ENCODE data around the gene CNN1.

The CNN1 gene

DNA sequence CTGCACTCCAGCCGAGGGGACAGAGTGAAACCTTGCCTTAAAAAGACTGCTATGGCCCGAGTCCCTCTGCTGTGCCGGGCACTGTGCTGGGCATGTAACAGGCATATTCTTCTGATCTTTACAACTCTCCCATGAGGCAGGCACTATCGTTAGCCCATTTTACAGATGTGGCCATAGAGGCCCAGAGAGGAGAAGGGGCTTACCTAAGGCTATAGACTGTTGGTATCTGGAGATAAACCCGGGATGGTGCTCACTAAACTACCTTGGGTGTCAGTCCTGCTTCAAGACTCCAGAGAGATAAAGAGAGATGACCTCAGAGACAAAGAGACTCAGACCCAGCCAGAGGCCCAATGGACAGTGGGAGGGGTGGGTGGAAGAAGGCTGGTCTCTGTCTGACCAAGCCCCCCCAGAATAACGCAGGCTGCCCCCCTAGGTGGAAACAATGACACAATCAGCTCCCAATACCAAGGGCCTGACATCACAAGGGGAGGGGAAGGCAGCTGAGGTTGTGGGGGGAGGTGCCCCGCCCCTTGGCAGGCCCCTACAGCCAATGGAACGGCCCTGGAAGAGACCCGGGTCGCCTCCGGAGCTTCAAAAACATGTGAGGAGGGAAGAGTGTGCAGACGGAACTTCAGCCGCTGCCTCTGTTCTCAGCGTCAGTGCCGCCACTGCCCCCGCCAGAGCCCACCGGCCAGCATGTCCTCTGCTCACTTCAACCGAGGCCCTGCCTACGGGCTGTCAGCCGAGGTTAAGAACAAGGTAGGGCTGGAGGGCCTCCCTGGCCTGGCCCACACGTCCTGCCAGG lies at the start of gene CNN1:
Gene CNN1, plus strand, starts transcription at position 620 of the 805 bp plus-strand sequence. Its CDS starts 77 bp downstream, at position 697.
- DNase-seq (ENCODE audit: low read depth, low spot score) = peak; percentile 97

DNA sequence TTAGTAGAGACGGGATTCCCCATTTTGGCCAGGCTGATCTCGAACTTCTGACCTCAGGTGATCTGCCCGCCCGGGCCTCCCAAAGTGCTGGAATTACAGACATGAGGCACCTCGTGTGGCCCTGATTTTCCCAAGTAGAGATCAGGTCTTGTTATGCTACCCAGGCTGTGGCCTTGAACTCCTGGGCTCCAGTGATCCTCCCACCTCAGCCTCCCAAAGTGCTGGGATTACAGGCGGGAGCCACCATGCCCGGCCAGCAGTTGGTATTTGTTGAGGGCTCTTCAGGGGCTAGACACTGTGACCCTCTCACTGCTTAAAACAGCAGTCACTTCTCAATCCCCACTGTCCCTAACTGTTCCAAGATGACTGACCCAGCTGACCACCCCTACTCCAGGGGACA lies 49.3 kb upstream of the CNN1 start:
- no peak for DNase-seq (ENCODE audit: low read depth, low spot score)

DNA sequence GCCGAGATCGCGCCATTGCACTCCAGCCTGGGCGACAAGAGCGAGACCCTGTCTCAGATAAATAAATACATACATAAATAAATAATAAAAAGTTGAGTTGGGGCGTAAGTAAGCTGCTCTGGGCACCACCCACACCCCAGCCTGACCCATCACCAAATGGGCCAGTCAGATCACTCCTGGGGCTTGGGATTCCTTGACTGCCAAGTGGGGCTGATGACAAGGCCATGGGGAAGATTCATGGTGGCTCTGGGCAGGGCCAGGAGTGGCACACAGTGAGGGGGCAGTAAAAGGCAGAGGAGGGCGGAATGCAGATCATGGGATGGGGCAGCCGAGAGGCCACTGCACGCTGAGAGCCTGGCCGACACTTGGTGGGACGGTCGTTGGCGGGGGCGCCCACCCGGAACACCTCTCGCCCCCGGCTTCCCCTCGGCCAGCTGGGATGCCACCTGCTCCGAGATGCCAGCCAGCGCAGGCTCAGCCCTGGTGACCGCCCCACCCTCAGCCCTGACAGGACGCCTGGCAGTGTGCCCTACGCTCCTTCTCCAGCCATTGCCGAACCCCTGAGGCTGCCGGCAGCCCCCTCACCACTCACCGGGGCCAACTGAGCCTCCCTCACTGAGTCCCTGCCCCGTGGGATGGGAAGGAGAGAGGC lies 43.9 kb upstream of the CNN1 start:
- DNase-seq (ENCODE audit: low read depth, low spot score) = no peak

DNA sequence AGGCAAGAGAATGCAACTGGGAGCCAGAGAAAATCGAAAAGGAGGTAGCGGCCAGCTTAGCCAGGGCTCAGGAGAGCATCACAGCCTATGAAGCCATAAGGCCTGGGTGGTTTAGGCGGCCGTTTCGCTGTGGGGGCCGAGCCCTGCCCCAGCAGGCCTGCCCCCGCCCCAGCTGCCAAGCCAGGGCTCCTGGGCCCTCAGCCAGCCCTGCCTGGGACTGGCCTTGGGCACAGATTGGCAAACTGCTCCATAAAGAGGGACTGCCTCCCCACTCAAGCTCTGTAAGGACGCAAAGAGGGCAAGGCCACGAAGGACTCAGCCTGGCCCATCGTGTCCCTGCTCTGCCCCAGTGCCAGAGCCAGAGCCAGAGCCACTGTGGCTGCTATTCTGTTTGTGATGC lies 43.2 kb upstream of the CNN1 start:
- DNase-seq (ENCODE audit: low read depth, low spot score) = no peak

DNA sequence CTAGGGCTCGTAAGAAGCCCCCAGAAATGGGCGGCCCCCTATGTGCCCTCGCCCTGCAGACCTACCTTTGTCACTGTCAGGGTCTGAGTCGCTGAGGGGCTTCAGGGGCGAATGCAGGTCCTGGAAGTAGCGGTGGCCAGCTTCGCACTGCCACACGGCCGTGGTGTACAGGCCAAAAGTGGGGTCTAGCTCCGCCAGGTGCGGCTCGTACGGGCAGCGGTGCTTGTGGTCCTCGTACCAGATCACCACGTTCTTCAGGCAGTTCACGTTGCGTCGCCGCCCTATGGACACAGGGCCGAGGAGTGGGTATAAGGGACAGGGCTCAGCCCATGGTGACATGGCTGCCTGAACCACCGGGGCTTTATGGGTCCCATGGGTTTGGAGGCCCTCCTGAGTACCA lies 42.8 kb upstream of the CNN1 start:
- DNase-seq (ENCODE audit: low read depth, low spot score) = no peak

DNA sequence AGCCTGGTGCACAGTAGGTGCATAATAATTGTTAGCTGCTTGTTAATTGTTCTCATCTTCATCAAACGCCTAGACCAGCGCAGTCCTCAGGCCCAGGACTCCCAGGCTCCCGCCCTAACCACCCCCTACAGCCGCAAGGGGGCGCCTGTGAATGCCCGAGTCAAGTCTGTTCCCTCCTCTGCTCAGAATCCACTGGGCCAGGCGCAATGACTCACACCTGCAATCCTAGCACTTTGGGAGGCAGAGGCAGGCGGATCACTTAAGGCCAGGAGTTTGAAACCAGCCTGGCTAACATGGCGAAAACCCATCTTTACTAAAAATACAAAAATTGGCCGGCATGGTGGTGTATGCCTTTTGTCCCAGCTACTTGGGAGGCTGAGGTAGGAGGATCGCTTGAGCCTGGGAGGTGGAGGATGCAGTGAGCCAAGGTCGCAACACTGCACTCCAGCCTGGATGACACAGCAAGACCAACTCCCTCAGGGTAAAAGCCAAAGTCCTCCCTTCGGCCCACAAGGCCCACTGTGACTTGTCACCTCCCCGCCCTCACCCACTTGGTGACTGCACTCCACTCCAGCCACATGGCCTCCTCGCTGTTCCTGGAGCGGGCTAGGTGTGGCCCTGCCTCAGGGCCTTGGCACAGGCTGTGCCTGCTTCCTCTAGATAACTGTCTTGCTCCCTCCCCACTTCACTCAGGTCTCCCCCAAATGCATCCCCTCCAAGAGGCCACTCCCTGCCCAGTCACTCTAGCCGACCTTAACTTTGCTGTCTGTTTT lies 42.1 kb upstream of the CNN1 start:
- peak; percentile 84 for DNase-seq (ENCODE audit: low read depth, low spot score)

DNA sequence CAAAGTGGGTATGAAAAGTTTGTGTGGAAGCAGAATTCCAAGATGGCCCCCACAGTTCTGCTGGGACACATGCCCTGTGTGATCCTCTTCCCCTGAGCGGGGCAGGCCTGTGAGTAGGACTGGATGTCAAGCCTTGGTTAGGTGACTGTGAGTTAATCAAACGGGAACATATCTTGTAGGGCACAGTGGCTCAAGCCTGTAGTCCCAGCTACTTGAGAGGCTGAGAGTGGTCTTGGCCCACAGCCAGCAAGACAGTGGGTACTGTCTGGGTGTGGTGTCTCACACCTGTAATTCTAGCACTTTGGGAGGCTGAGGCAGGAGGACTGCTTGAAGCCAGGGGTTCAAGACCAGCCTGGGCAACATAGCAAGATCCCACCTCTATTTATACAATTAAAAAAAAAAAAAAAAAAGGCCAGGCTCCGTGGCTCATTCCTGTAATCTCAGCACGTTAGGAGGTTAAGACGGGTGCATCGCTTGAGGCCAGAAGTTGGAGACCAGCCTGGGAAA lies 39.4 kb upstream of the CNN1 start:
- no peak for DNase-seq (ENCODE audit: low read depth, low spot score)

DNA sequence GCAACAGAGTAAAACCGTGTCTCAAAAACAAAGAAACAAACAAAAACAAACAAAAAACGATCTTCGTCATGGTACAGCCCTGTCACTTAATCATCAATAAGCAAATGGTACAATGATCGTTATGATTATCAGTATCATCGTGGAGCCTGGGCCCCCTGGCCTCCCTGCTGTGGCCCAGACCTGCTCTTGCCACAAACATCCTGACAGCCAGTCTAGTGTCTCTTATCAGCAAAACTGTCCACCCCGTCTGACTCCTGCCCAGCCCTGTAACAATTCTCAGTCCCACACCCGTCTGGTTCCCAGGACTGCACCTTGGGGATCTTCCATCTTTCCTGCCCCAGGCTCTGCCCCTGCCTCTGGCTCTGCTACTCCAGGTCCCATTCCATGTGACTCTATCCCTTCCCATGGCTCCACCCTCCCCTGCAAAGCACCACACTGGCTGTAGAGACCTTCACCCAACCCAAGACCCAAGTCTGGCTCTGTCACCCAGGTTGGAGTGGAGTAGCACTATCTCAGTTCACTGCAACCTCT lies 38.7 kb upstream of the CNN1 start:
- DNase-seq (ENCODE audit: low read depth, low spot score) = no peak

DNA sequence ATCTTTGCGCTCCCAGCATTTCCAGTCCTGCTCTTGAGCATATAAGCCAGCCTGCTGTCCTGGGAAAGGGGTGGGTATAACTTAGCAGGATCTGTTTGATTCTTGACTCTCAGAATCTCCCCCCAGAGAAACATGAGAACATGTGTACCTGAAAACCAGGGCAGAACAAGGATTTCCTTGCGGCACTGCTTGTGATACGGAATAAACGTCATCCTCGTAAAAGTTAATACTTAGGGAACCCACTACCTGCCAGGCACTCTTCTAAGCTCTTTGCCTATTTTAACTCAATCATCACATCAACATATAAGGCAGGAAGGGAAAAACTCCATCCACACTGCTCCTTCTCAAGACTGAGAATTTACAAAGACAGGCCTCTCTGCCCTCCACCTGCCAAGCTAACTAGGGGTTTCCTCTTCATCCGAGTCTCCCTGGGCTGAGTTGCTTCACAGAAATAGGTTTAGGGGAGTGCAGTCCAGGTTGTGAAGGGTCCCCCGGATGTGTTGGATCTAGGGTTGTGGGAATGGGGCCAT lies 34.1 kb upstream of the CNN1 start:
- DNase-seq (ENCODE audit: low read depth, low spot score) = no peak

DNA sequence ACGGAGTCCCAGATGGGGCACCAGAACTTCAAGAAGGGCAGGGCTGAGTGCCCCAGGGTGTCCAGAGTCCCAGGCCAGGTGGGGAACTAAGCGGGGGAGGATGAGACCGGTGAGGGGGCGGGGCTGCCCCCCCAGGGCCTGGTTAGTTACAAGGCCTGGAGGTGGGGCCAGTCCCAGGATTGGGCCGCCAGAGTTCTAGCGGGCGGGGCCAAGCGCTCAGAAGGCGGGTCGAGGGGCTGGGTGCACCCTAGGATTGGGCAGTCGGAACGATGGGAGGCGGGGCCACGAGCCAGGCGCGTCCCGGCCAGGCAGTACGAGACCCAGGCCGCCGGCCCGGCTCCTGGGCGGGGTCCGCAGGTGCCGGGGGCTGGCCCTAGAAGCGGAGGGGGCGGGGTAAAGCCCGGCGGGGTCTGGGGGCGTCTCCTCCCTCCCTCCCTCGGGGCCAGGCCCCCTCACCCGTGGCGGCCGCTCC lies 33.6 kb upstream of the CNN1 start:
- peak; percentile 98 for DNase-seq (ENCODE audit: low read depth, low spot score)

DNA sequence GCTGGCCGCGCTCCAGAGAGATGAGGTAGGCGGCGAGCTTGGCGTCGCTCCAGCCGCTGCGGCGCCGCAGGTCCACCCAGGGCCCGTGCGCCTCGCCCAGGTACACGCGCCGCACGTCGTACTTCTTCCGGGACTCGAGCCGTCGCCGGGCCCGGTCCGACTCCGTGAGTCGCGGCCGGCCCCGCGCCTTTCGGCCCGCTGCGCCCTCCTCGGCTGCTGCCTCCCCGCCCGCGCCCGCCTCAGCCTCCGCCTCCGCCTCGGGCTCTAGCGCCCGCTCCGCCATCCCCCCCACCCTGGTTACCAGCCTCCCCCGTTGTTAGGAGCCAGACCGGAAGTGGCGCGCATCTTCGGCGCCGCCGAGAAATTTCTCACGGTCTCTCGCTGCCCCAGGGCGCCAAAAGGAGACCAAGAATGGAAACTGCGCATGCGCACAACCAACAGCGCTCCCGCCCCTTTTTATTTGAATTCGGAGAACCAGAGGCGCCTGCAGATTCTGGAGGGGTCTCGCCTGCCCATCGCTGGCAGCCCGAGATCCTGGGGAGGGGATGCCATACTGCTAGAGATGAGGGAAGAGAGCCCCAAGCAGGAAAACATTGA lies 33.0 kb upstream of the CNN1 start, which contains the start of gene ZNF653:
Gene ZNF653, minus strand, starts transcription at position 336 of the 597 bp plus-strand sequence. Its CDS starts 53 bp downstream, at position 283.
- peak; percentile 98 for DNase-seq (ENCODE audit: low read depth, low spot score)

DNA sequence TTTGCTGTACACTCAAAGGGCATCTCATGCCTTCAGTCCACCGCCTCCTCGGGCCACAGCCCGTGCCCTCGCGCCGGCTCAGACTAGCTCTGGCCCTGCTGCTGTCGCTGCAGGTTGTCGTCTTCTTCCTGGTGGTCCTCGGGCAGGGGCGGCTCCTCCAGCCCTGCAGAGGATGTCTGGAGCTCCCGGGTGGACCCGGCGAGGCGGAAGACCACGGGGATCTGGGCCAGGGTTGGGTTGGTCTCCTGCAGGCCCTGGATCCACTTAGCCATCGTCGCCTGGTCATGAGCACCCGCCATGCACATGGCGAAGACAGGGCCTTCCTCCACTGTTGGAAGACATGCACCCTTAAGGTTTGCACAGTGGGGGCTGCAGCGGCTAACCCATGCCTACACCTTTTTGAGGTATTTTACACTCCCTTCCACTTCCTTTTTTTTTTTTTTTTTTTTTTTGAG lies 32.5 kb upstream of the CNN1 start:
- DNase-seq (ENCODE audit: low read depth, low spot score) = no peak

DNA sequence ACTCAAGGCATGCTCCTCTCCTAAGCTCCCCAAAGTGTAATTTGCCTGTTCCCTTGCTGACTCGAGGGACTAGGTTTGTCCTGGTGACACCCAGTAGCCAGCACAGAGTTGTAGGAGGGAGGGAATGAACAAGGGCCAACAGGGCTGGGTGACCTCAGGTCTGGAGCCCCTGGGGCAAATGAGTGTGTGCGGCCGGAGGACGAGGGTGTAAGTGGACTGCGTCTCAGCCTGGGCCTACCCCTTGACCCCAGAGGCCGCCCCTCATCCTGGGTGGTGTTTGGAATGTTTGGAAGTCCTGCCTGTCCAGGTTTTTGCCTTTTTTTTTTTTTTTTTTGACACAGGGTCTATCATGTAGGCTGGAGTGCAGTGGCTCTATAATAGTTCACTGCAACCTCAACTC lies 31.7 kb upstream of the CNN1 start:
- DNase-seq (ENCODE audit: low read depth, low spot score) = no peak

DNA sequence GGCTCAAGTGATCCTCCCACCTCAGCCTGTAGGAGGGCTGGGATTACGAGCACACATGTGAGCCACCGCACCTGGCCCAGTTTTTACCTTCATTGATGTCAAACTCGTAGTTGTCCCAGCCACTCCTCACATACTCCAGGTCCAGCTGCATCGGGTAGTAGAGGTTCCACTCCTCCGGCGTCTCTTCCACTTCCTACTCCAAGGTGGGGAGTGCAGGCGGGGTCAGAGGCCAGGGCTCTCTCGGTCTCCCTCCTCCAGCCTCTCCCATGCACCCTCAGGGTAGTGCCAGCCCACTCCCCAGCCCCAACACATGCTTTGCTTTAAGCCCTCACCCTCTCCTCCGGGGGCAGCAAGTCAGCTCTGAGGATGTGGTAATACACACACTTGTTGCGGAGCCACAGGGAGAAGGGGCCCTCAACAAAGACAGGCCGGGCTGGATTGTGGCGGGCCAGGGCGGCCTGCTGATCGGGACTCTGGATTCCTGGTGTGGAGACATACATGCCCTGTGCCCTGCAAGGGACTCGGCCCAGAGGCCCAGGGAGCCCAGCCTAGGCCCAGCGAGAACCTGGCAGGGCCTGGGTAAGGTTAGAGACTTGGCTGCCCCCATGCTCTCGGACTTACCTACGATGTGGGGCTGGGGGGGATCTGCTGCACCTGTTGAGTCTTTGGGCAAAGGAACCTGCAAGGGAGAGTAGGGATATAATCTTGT lies 31.1 kb upstream of the CNN1 start:
- DNase-seq (ENCODE audit: low read depth, low spot score) = no peak

DNA sequence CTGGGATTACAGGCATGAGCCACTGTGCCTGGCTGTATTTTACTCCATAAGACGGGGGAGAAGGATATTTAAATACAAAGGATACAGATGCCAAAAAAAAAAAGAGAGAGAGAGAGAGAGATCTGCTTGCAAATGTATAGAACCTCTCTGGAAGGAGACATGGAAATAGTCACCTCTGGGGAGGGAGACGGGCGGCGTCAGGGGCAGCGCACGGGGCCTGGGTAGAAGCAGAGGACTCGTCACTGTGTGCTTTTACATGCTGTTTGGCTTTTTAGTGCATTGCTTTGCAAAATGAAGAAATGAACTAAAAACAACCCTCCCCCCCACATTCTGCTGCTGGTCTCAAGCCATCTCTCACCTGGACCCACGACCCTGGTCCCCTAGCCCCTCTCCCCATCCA lies 28.2 kb upstream of the CNN1 start:
- DNase-seq (ENCODE audit: low read depth, low spot score) = no peak

DNA sequence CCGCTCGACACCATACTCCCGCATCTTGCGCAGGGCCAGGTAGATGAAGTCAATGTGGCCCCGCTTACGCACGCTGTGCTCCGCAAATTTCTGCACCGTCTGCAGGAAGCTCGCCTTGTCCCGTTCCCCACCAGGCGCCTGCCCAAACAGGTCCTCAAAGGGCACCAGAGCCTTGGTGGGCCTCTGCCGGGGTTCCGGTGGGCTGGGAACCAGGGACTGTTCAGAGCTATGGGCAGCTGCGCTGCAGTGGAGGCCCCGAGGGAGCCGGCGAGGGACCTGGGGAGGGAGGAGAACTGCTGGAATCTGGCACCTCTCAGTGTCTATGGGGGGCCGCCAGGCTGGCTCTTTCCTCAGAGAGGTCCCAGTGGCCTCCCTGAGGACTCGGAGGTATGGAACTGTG lies 24.7 kb upstream of the CNN1 start:
- no peak for DNase-seq (ENCODE audit: low read depth, low spot score)

DNA sequence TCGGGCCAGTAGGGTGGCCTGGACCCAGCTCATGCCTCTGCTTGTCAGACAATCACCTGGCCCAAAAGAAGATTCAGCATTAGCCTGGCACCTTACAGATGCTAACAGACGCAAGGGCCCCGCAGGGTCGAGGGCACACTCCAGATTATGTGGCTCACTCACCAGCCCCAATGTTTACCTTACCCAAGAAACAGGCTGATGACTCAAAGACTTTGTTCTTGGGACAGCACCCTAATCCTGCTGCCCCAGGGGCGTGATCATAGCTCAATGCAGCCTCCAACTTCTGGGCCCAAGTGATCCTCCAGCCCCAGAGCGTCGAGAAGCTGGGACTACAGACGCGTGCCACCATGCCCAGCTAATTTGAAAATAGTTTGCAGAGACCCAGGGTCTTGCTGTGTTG lies 19.5 kb upstream of the CNN1 start:
- no peak for DNase-seq (ENCODE audit: low read depth, low spot score)

DNA sequence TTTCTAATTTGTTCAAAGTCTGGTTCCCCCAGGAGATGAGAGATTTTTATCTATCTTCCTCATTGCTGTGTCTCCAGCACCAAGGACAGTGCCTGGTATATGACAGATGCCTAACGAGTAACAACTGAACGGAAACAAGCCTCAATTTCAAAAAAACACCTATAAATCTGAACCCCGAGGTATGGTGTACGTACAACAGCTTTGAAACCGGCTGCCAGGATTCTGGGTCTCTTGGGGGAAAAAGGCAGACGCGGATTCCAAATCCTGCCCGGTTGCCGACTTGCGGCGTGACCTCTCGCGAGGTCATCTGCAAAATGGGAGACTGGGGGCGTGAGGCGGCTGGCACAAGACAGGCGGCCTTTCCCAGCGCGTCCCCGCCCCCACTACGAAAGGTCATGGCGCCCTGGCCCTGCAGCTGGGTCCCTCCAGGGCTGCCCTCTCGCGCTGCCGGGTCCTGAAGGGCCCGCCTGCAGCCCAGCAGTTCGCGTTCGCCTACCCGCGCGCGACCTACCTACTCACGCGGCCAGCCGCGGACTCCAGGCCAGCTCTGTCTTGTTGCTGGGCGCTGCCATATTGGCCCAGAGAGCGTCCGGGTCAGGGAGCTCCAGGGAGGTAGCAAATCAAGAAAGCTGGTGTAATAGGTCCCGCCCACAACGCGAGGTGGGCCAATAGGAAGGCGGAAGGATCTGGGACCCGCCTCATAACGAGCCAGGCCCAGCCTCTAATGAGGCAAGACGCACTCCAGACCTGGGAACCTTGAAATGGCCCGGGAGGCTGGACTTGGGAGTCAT lies 9.9 kb upstream of the CNN1 start, which contains the start of gene ECSIT:
Gene ECSIT, minus strand, starts transcription at position 584 of the 791 bp plus-strand sequence. CDS start 9,964 bp downstream, outside the sequence.
- peak; percentile 99 for DNase-seq (ENCODE audit: low read depth, low spot score)

DNA sequence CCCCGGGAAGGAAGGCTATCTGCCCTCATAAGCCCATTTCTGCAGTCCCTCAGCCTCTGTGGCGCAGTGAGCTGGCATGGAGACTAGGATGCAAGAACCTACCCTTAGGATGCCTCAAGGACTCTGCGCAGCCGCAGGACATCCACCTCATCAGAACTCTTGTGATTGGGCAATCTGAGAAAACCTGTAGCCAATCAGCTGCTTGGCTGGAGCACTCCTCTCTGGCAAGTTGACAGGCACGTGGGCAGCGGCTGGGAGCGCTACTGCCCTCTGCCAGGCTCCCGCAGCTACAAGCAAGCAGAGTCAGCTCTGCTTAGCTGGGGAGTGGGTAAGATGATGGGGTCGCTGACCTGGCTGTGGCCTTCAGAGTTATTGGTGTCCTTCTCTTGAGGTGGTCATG lies 8.2 kb upstream of the CNN1 start:
- DNase-seq (ENCODE audit: low read depth, low spot score) = peak; percentile 82
